ENCODE measurements around the gene CENPX.

Gene CENPX

GRCh38 chr17:82060614-82061013 is 37.9 kb upstream of the CENPX start:
- no peak overlapping the region for H3K9ac ChIP-seq (ENCODE audit: low read depth, low read length)
- H3K27me3 ChIP-seq (ENCODE audit: control insufficient read depth, insufficient read depth, low read length), result no peaks in the 10 kb centered on the region
- peaks cover 73% of the 10 kb centered on the region for H3K36me3 ChIP-seq (ENCODE audit: control insufficient read depth, insufficient read depth, low read length)
- no peak overlapping the region for H3K4me3 ChIP-seq (ENCODE audit: low read depth, low read length)
- no peaks in the 10 kb centered on the region for H3K9me3 ChIP-seq (ENCODE audit: control insufficient read depth, insufficient read depth, low read length)
- H3K4me1 ChIP-seq (ENCODE audit: control insufficient read depth, insufficient read depth, low read length), result peaks cover 2% of the 10 kb centered on the region

GRCh38 chr17:82060001-82060380 is 37.3 kb upstream of the CENPX start:
- Histone ChIP-seq H3K9ac (ENCODE audit: low read depth, low read length) (no peak overlapping the region), H3K4me1 (ENCODE audit: control insufficient read depth, insufficient read depth, low read length) (peaks cover 2% of the 10 kb centered on the region), H3K27me3 (ENCODE audit: control insufficient read depth, insufficient read depth, low read length) (no peaks in the 10 kb centered on the region), H3K4me3 (ENCODE audit: low read depth, low read length) (no peak overlapping the region), H3K9me3 (ENCODE audit: control insufficient read depth, insufficient read depth, low read length) (no peaks in the 10 kb centered on the region), H3K36me3 (ENCODE audit: control insufficient read depth, insufficient read depth, low read length) (peaks cover 78% of the 10 kb centered on the region)

GRCh38 chr17:82059272-82060000 is 36.8 kb upstream of the CENPX start:
- Histone ChIP-seq H3K9ac (ENCODE audit: low read depth, low read length) (no peak overlapping the region), H3K27me3 (ENCODE audit: control insufficient read depth, insufficient read depth, low read length) (no peaks in the 10 kb centered on the region), H3K9me3 (ENCODE audit: control insufficient read depth, insufficient read depth, low read length) (no peaks in the 10 kb centered on the region), H3K36me3 (ENCODE audit: control insufficient read depth, insufficient read depth, low read length) (peaks cover 84% of the 10 kb centered on the region), H3K4me1 (ENCODE audit: control insufficient read depth, insufficient read depth, low read length) (peaks cover 2% of the 10 kb centered on the region), H3K4me3 (ENCODE audit: low read depth, low read length) (no peak overlapping the region)

- Histone ChIP-seq H3K4me1 (ENCODE audit: control insufficient read depth, insufficient read depth, low read length) (no peaks in the 10 kb centered on the region), H3K4me3 (ENCODE audit: low read depth, low read length) (no peak overlapping the region), H3K36me3 (ENCODE audit: control insufficient read depth, insufficient read depth, low read length) (peaks cover 89% of the 10 kb centered on the region), H3K9ac (ENCODE audit: low read depth, low read length) (no peak overlapping the region), H3K9me3 (ENCODE audit: control insufficient read depth, insufficient read depth, low read length) (no peaks in the 10 kb centered on the region), H3K27me3 (ENCODE audit: control insufficient read depth, insufficient read depth, low read length) (no peaks in the 10 kb centered on the region)
Measured at GRCh38 chr17:82058855-82059249, 36.2 kb upstream of the CENPX start.

- Histone ChIP-seq H3K4me1 (ENCODE audit: control insufficient read depth, insufficient read depth, low read length) (no peaks in the 10 kb centered on the region), H3K4me3 (ENCODE audit: low read depth, low read length) (no peak overlapping the region), H3K9ac (ENCODE audit: low read depth, low read length) (no peak overlapping the region), H3K27me3 (ENCODE audit: control insufficient read depth, insufficient read depth, low read length) (no peaks in the 10 kb centered on the region), H3K36me3 (ENCODE audit: control insufficient read depth, insufficient read depth, low read length) (peaks cover 89% of the 10 kb centered on the region), H3K9me3 (ENCODE audit: control insufficient read depth, insufficient read depth, low read length) (no peaks in the 10 kb centered on the region)
Measured at GRCh38 chr17:82058230-82058854, 35.7 kb upstream of the CENPX start.

GRCh38 chr17:82056729-82057621 is 34.3 kb upstream of the CENPX start:
- Histone ChIP-seq H3K36me3 (ENCODE audit: control insufficient read depth, insufficient read depth, low read length) (peaks cover 80% of the 10 kb centered on the region), H3K9ac (ENCODE audit: low read depth, low read length) (no peak overlapping the region), H3K9me3 (ENCODE audit: control insufficient read depth, insufficient read depth, low read length) (no peaks in the 10 kb centered on the region), H3K4me3 (ENCODE audit: low read depth, low read length) (no peak overlapping the region), H3K4me1 (ENCODE audit: control insufficient read depth, insufficient read depth, low read length) (no peaks in the 10 kb centered on the region), H3K27me3 (ENCODE audit: control insufficient read depth, insufficient read depth, low read length) (no peaks in the 10 kb centered on the region)

GRCh38 chr17:82055965-82056728 is 33.5 kb upstream of the CENPX start:
- Histone ChIP-seq H3K4me1 (ENCODE audit: control insufficient read depth, insufficient read depth, low read length) (no peaks in the 10 kb centered on the region), H3K4me3 (ENCODE audit: low read depth, low read length) (no peak overlapping the region), H3K36me3 (ENCODE audit: control insufficient read depth, insufficient read depth, low read length) (peaks cover 73% of the 10 kb centered on the region), H3K27me3 (ENCODE audit: control insufficient read depth, insufficient read depth, low read length) (no peaks in the 10 kb centered on the region), H3K9ac (ENCODE audit: low read depth, low read length) (no peak overlapping the region), H3K9me3 (ENCODE audit: control insufficient read depth, insufficient read depth, low read length) (no peaks in the 10 kb centered on the region)

- Histone ChIP-seq H3K4me3 (ENCODE audit: low read depth, low read length) (no peak overlapping the region), H3K4me1 (ENCODE audit: control insufficient read depth, insufficient read depth, low read length) (no peaks in the 10 kb centered on the region), H3K27me3 (ENCODE audit: control insufficient read depth, insufficient read depth, low read length) (no peaks in the 10 kb centered on the region), H3K36me3 (ENCODE audit: control insufficient read depth, insufficient read depth, low read length) (peaks cover 68% of the 10 kb centered on the region), H3K9me3 (ENCODE audit: control insufficient read depth, insufficient read depth, low read length) (no peaks in the 10 kb centered on the region), H3K9ac (ENCODE audit: low read depth, low read length) (no peak overlapping the region)
Measured at GRCh38 chr17:82055023-82055964, 32.6 kb upstream of the CENPX start.

GRCh38 chr17:82054351-82055022 is 31.8 kb upstream of the CENPX start:
- peaks cover 68% of the 10 kb centered on the region for H3K36me3 ChIP-seq (ENCODE audit: control insufficient read depth, insufficient read depth, low read length)
- H3K9me3 ChIP-seq (ENCODE audit: control insufficient read depth, insufficient read depth, low read length), result no peaks in the 10 kb centered on the region
- no peak overlapping the region for H3K9ac ChIP-seq (ENCODE audit: low read depth, low read length)
- H3K27me3 ChIP-seq (ENCODE audit: control insufficient read depth, insufficient read depth, low read length), result no peaks in the 10 kb centered on the region
- no peaks in the 10 kb centered on the region for H3K4me1 ChIP-seq (ENCODE audit: control insufficient read depth, insufficient read depth, low read length)
- no peak overlapping the region for H3K4me3 ChIP-seq (ENCODE audit: low read depth, low read length)

- no peak overlapping the region for H3K9ac ChIP-seq (ENCODE audit: low read depth, low read length)
- no peaks in the 10 kb centered on the region for H3K27me3 ChIP-seq (ENCODE audit: control insufficient read depth, insufficient read depth, low read length)
- H3K4me3 ChIP-seq (ENCODE audit: low read depth, low read length), result no peak overlapping the region
- H3K4me1 ChIP-seq (ENCODE audit: control insufficient read depth, insufficient read depth, low read length), result no peaks in the 10 kb centered on the region
- no peaks in the 10 kb centered on the region for H3K9me3 ChIP-seq (ENCODE audit: control insufficient read depth, insufficient read depth, low read length)
- H3K36me3 ChIP-seq (ENCODE audit: control insufficient read depth, insufficient read depth, low read length), result peaks cover 64% of the 10 kb centered on the region
Measured at GRCh38 chr17:82053556-82054263, 31.0 kb upstream of the CENPX start.
